Kidney (tissue), 14 donors: ENCODE results near the gene GAB2. TPM values are rescaled to one million over a fixed set of nuclear protein-coding genes. Genes with fewer than 3 reads are reported as not detected.
"Not testable (repeated sequence)": the region's sequence is repeated elsewhere in the genome, so short reads cannot be mapped to it uniquely, and the experiment has no call there.

Source experiments
- DNase-seq, 5 donors: peaks; one replicate each; pipeline ENCODE4 v3.0.0-alpha.2; 2013 to 2020
- FAIRE-seq: peaks from 2 replicates; lab custom pipeline; 2012; peaks lifted over from hg19 to GRCh38; lab: Jason Lieb, UNC
- H3K27ac ChIP-seq, 2 donors: one replicate each; pipeline ENCODE4 v1.7.0; 2013; ENCODE audit warnings: low read depth in 2 of 2, low read length in 2 of 2, inconsistent platforms in 1 of 2
- H3K27me3 ChIP-seq: one replicate; pipeline ENCODE4 v1.7.1; 2013; ENCODE audit warnings: low read length, inconsistent platforms; ENCODE audit not compliant: control insufficient read depth, insufficient read depth
- H3K36me3 ChIP-seq, 3 donors: one replicate each; pipeline versions ENCODE4 v1.7.0 to v1.7.1; 2013; ENCODE audit warnings: low read length in 3 of 3, control low read depth in 1 of 3, inconsistent platforms in 1 of 3; ENCODE audit not compliant: insufficient read depth in 3 of 3, control insufficient read depth in 2 of 3
- H3K4me1 ChIP-seq, 3 donors: one replicate each; pipeline versions ENCODE4 v1.7.0 to v1.7.1; 2013; ENCODE audit warnings: low read length in 3 of 3, inconsistent platforms in 1 of 3, low read depth in 1 of 3; ENCODE audit not compliant: control insufficient read depth in 2 of 3, insufficient read depth in 2 of 3
- H3K4me3 ChIP-seq, 3 donors: one replicate each; pipeline versions ENCODE4 v1.7.0 to v1.8.1; 2013; ENCODE audit warnings: low read length in 3 of 3, control low read depth in 1 of 3, inconsistent platforms in 1 of 3
- H3K9ac ChIP-seq, 3 donors: one replicate each; pipeline versions ENCODE4 v1.7.0 to v1.7.1; 2013; ENCODE audit warnings: low read length in 3 of 3, control low read depth in 1 of 3, inconsistent platforms in 1 of 3
- H3K9me3 ChIP-seq, 3 donors: one replicate each; pipeline versions ENCODE4 v1.7.0 to v1.7.1; 2013; ENCODE audit warnings: low read length in 3 of 3, control low read depth in 1 of 3, inconsistent platforms in 1 of 3; ENCODE audit not compliant: control insufficient read depth in 2 of 3, insufficient read depth in 1 of 3
- intact Hi-C: fragments of 100-400 bp; cut with DNase I; formaldehyde crosslinking; loops from one replicate; pipeline ENCODE4 v1.11.1; 2022
- polyA plus RNA-seq: library from polyadenylated mRNA; stranded (reverse); fragments of 350-450 nt; fragmentation: Illumina TruSeq; extraction: RNeasy Lipid Tissue Mini Kit (QIAGEN cat#74804); gene quantifications from one replicate; pipeline ENCODE4 v1.2.3, GENCODE V29; 2014; ENCODE audit warnings: low read depth, low replicate concordance; ENCODE audit not compliant: insufficient read depth
- total RNA-seq: library from RNA; stranded (reverse); fragmentation: NEBNext Ultra II Directional; extraction: Animal tissue kit (Norgen Biotek cat#: 25700); gene quantifications from one replicate; pipeline ENCODE4 v1.2.1, GENCODE V29; 2021
- TF ChIP-seq, protein P1 (sequence below): IDR thresholded peaks from 3 replicates; pipeline ENCODE4 v1.5.1; 2012; ENCODE audit warnings: mild to moderate bottlenecking, moderate library complexity, borderline replicate concordance; ENCODE audit not compliant: insufficient read depth; ENCODE audit errors: extremely low read depth
- donor health status: control.
- donor health status: control.
- donor health status: control.
- donor health status: control.
- donor health status: control.
- donor health status: DM: yes; HTN: yes; CAD: no.
- donor health status: Normal renal cell carcinoma (clear cell type).

Gene GAB2
- total and polyA plus RNA-seq, 2 donors from 2014 or later, result 3.3 to 23.6 TPM

DNA sequence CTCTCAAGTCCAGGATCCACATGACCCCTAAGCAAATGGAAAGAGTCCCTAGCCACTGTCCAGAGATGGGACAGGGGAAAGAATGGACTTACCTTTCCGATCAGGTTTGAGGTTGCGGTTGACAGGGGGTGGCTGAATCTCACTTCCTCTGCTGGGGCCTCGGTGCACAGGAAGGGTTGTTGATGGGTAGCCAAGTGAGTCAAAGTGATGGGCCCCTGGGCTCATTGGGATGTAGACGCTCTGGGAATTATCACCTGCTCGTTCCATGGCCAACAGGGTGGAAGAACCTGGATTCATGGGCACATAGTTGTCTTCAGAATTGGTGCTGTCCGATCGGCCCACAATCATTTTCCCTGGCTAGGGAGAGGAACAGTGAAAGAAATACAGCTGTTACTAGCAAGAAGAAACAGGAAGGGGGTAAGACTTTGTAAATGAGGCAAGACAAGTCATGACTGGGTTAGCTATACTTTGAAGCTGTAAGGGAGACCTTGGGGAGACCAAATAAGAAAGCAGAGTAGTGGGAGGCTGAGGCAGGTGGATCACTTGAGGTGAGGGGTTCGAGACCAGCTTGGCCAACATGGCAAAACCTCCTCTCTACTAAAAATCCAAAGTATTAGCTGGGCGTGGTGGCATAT is 194.2 kb downstream of the GAB2 start:
- TF ChIP-seq, protein P1, sequence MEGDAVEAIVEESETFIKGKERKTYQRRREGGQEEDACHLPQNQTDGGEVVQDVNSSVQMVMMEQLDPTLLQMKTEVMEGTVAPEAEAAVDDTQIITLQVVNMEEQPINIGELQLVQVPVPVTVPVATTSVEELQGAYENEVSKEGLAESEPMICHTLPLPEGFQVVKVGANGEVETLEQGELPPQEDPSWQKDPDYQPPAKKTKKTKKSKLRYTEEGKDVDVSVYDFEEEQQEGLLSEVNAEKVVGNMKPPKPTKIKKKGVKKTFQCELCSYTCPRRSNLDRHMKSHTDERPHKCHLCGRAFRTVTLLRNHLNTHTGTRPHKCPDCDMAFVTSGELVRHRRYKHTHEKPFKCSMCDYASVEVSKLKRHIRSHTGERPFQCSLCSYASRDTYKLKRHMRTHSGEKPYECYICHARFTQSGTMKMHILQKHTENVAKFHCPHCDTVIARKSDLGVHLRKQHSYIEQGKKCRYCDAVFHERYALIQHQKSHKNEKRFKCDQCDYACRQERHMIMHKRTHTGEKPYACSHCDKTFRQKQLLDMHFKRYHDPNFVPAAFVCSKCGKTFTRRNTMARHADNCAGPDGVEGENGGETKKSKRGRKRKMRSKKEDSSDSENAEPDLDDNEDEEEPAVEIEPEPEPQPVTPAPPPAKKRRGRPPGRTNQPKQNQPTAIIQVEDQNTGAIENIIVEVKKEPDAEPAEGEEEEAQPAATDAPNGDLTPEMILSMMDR, result no peak
- Histone ChIP-seq H3K9me3 (no peaks in the 10 kb centered on the region), H3K27me3 (no peaks in the 10 kb centered on the region), H3K27ac (no peak overlapping the region), H3K4me3 (no peak overlapping the region), H3K4me1 (no peaks in the 10 kb centered on the region), H3K9ac (no peak overlapping the region), H3K36me3 (peaks cover 5 to 27% (median 26%) of the 10 kb centered on the region in 3 donors)
- intact Hi-C loops, result loop anchor here (10.0 kb wide), 2 partner anchors 201 to 341 kb away; no protein-coding TSS in a partner anchor
- no peak for DNase-seq
- no peak for FAIRE-seq

DNA sequence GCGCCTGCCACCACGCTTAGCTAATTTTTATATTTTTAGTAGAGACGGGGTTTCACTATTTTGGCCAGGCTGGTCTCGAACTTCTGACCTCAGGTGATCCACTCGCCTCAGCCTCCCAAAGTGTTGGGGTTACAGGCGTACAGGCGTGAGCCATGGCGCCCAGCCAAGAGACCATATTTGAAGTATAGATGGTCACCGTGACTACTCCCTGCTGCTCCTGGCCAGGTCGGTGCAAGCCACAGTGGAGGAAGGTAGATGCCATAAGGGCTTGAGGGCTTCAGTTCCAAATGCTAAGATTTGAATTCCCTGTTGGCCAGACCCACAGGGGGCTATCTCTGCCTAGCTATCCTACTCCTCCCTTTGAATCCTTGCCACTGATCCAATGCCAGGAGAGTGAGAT is 194.9 kb downstream of the GAB2 start:
- H3K36me3 ChIP-seq, result peaks cover 5 to 27% (median 27%) of the 10 kb centered on the region in 3 donors
- H3K27me3 ChIP-seq, H3K27ac ChIP-seq, H3K4me1 ChIP-seq, H3K4me3 ChIP-seq, FAIRE-seq, H3K9me3 ChIP-seq, DNase-seq, H3K9ac ChIP-seq: not testable (repeated sequence)
- intact Hi-C loops, result loop anchor here (10.0 kb wide), 2 partner anchors 202 to 342 kb away; no protein-coding TSS in a partner anchor

DNA sequence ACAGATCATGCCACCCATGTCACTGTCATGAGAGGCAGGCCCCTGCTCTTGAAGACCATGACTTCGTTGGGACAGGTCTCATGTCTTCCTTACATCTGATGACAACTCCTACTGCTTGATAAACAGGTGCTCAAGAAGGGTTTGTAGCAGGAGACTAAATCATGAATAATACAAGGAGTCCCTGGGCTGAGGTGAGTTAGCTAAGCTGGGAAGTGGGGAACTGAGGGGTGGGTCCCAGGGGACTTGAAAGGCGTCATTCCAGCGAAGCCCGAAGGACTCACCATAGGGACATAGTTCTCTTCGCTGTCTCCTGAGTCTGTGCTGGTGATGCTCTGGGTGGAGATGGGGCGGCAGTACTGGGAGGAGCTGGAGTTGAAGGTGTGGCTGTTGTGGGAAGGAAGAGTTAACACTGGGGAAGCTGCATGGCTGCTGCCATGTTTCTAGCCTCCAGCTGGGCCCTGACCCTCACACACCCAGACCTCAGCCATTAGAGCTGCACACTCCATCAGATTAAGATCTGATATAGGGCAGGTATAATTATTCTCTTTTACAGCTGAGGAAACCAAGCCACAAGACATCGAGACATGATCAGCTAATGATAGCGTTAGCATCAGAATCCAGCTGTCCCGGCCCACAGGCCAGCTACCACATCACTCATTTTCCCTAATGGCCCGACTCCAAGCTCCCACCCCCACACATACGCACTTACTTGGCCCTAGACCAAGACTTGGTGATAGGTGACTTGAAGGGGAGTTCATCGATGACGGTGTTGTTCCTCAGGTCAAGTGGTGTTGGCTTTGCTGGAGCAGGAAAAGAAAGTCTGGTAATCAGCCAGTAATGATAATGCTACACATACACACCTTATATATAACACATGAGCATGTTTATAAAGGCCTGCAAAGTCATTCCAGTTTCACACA is 196.0 kb downstream of the GAB2 start:
- no peak for DNase-seq
- H3K9ac ChIP-seq, result no peak overlapping the region
- no peak overlapping the region for H3K4me3 ChIP-seq
- peaks cover 5 to 28% (median 27%) of the 10 kb centered on the region in 3 donors for H3K36me3 ChIP-seq
- H3K4me1 ChIP-seq, result no peaks in the 10 kb centered on the region
- no peak overlapping the region for H3K27ac ChIP-seq
- intact Hi-C loops, result loop anchor here (10.0 kb wide), 2 partner anchors 203 to 343 kb away; no protein-coding TSS in a partner anchor
- no peaks in the 10 kb centered on the region for H3K9me3 ChIP-seq
- TF ChIP-seq, protein P1, result no peak
- FAIRE-seq, result no peak
- no peaks in the 10 kb centered on the region for H3K27me3 ChIP-seq
